Sigmoid colon (tissue), 4 donors: ENCODE measurements around the gene WNT3A.

Experiments
- CTCF ChIP-seq, 4 experiments: fragments of 450-650 bp in 3 of 4; fragments of 200-600 bp in 1 of 4; IDR thresholded peaks; one replicate each; pipeline ENCODE4 v1.5.1; 2016 to 2019; ENCODE audit warnings: antibody characterized with exemption in 4 of 4, mild to moderate bottlenecking in 3 of 4, moderate library complexity in 2 of 4
- EP300 ChIP-seq, 4 donors: sonication (generic); formaldehyde crosslinking; IDR thresholded peaks; one replicate each; pipeline ENCODE4 v1.6.1; 2017; ENCODE audit warnings: antibody characterized with exemption in 4 of 4
- POLR2A ChIP-seq, 2 donors: fragments of 450-650 bp; IDR thresholded peaks; one replicate each; pipeline ENCODE4 v1.6.1; 2016; ENCODE audit warnings: antibody characterized with exemption in 2 of 2, mild to moderate bottlenecking in 2 of 2, moderate library complexity in 2 of 2
- POLR2AphosphoS5 ChIP-seq, 4 donors: sonication (generic); formaldehyde crosslinking; IDR thresholded peaks; one replicate each; pipeline ENCODE4 v1.6.1; 2017; ENCODE audit warnings: antibody characterized with exemption in 4 of 4

- TF ChIP-seq CTCF (IDR thresholded peaks at IDR 0.05) (no peak), POLR2AphosphoS5 (IDR thresholded peaks at IDR 0.05) (no peak), POLR2A (IDR thresholded peaks at IDR 0.05) (no peak), EP300 (IDR thresholded peaks at IDR 0.05) (no peak)
Measured at GRCh38 chr1:228009116-228009827, 2.5 kb downstream of the WNT3A start.
